NT2/D1 (cell line): ENCODE results near the gene PDE11A.

Source experiments
- DNase-seq: peaks from one replicate; pipeline ENCODE4 v3.0.0-alpha.2; 2011; ENCODE audit warnings: low read depth, low spot score
- H3K27me3 ChIP-seq: 2 replicates; pipeline ENCODE4 v1.6.0; 2011; ENCODE audit warnings: mild to moderate bottlenecking; ENCODE audit not compliant: insufficient read length, insufficient read depth
- H3K36me3 ChIP-seq: 2 replicates; pipeline ENCODE4 v1.6.1; 2011; ENCODE audit warnings: mild to moderate bottlenecking, low read length, mixed read lengths; ENCODE audit not compliant: insufficient read depth, insufficient read length
- H3K4me1 ChIP-seq: 2 replicates; pipeline ENCODE4 v1.5.1; 2011; ENCODE audit not compliant: insufficient read depth, insufficient read length
- H3K4me3 ChIP-seq: 2 replicates; pipeline ENCODE4 v1.5.1; 2011; ENCODE audit warnings: low read depth; ENCODE audit not compliant: insufficient read length
- H3K9ac ChIP-seq: 2 replicates; pipeline ENCODE4 v1.6.0; 2011; ENCODE audit warnings: low read depth; ENCODE audit not compliant: insufficient read length
- H3K9me3 ChIP-seq: 2 replicates; pipeline ENCODE4 v1.5.1; 2011; ENCODE audit warnings: mild to moderate bottlenecking, low read length; ENCODE audit not compliant: insufficient read depth
- SUZ12 ChIP-seq: IDR thresholded peaks from 2 replicates; pipeline ENCODE4 v1.6.1; 2011; ENCODE audit not compliant: insufficient read length, insufficient read depth; ENCODE audit errors: extremely low read depth
- YY1 ChIP-seq: IDR thresholded peaks from 2 replicates; pipeline ENCODE4 v1.6.1; 2011; ENCODE audit not compliant: insufficient read length, insufficient read depth
- ZNF274 ChIP-seq: IDR thresholded peaks from 2 replicates; pipeline ENCODE4 v1.6.1; 2011; ENCODE audit warnings: mild to moderate bottlenecking, low read depth, low read length

PDE11A gene

GRCh38 chr2:177832611-177833433 is 239.8 kb downstream of the PDE11A start:
- no peak overlapping the region for H3K9ac ChIP-seq
- no peak for TF ChIP-seq SUZ12
- no peak for TF ChIP-seq ZNF274
- TF ChIP-seq YY1 = no peak
- H3K36me3 ChIP-seq = no peaks in the 10 kb centered on the region
- DNase-seq = no peak
- H3K27me3 ChIP-seq = no peaks in the 10 kb centered on the region
- H3K4me1 ChIP-seq = no peaks in the 10 kb centered on the region
- peaks cover 45% of the 10 kb centered on the region; the same call in 1 of the 2 replicates for H3K9me3 ChIP-seq
- no peak overlapping the region for H3K4me3 ChIP-seq

GRCh38 chr2:177830881-177831386 is 241.6 kb downstream of the PDE11A start:
- no peak for DNase-seq
- no peaks in the 10 kb centered on the region for H3K27me3 ChIP-seq
- no peaks in the 10 kb centered on the region for H3K4me1 ChIP-seq
- no peak overlapping the region for H3K9ac ChIP-seq
- H3K36me3 ChIP-seq = no peaks in the 10 kb centered on the region
- no peak for TF ChIP-seq SUZ12
- no peak for TF ChIP-seq ZNF274
- peaks cover 31% of the 10 kb centered on the region; the same call in 1 of the 2 replicates for H3K9me3 ChIP-seq
- no peak overlapping the region for H3K4me3 ChIP-seq

- peaks cover 7% of the 10 kb centered on the region; the same call in 1 of the 2 replicates for H3K9me3 ChIP-seq
- no peak overlapping the region for H3K9ac ChIP-seq
- DNase-seq = no peak
- H3K4me3 ChIP-seq = no peak overlapping the region
- no peaks in the 10 kb centered on the region for H3K4me1 ChIP-seq
- no peak for TF ChIP-seq YY1
- no peak for TF ChIP-seq SUZ12
- no peak for TF ChIP-seq ZNF274
- no peaks in the 10 kb centered on the region for H3K36me3 ChIP-seq
- H3K27me3 ChIP-seq = no peaks in the 10 kb centered on the region
These were observed 244.0 kb downstream of the PDE11A start for GRCh38 chr2:177828557-177828956.

GRCh38 chr2:177826897-177827296 is 245.7 kb downstream of the PDE11A start:
- DNase-seq = no peak
- Histone ChIP-seq H3K36me3 (no peaks in the 10 kb centered on the region), H3K9ac (no peak overlapping the region), H3K9me3 (no peaks in the 10 kb centered on the region), H3K4me3 (no peak overlapping the region), H3K4me1 (no peaks in the 10 kb centered on the region), H3K27me3 (no peaks in the 10 kb centered on the region)
- TF ChIP-seq YY1 (no peak), ZNF274 (no peak), SUZ12 (no peak)

- Histone ChIP-seq H3K9me3 (no peaks in the 10 kb centered on the region), H3K36me3 (no peaks in the 10 kb centered on the region), H3K27me3 (no peaks in the 10 kb centered on the region), H3K9ac (no peak overlapping the region), H3K4me1 (no peaks in the 10 kb centered on the region), H3K4me3 (no peak overlapping the region)
- TF ChIP-seq YY1 (no peak), SUZ12 (no peak), ZNF274 (no peak)
- no peak for DNase-seq
These were observed 249.6 kb downstream of the PDE11A start for GRCh38 chr2:177822941-177823340.

- H3K9ac ChIP-seq = no peak overlapping the region
- no peak for TF ChIP-seq SUZ12
- no peak for TF ChIP-seq YY1
- no peak for TF ChIP-seq ZNF274
These were observed 254.2 kb downstream of the PDE11A start for GRCh38 chr2:177818412-177818811.

GRCh38 chr2:177817300-177817699 is 255.3 kb downstream of the PDE11A start:
- H3K27me3 ChIP-seq = no peaks in the 10 kb centered on the region

More at GRCh38 chr2:177818412-177818811, 254.2 kb downstream of the PDE11A start:
- Histone ChIP-seq H3K27me3 (no peaks in the 10 kb centered on the region), H3K36me3 (no peaks in the 10 kb centered on the region), H3K4me1 (no peaks in the 10 kb centered on the region), H3K9me3 (peaks cover 4% of the 10 kb centered on the region; the same call in 1 of the 2 replicates), H3K4me3 (no peak overlapping the region)
- no peak for DNase-seq

More at GRCh38 chr2:177817300-177817699, 255.3 kb downstream of the PDE11A start:
- H3K36me3 ChIP-seq = no peaks in the 10 kb centered on the region
- TF ChIP-seq YY1 = no peak
- TF ChIP-seq SUZ12 = no peak
- TF ChIP-seq ZNF274 = no peak
- no peaks in the 10 kb centered on the region for H3K4me1 ChIP-seq
- H3K9ac ChIP-seq = no peak overlapping the region
- H3K9me3 ChIP-seq = peaks cover 14% of the 10 kb centered on the region; the same call in 1 of the 2 replicates
- no peak overlapping the region for H3K4me3 ChIP-seq
- DNase-seq = no peak
